ENCODE measurements around the gene PAPSS2. TPM values are rescaled to one million over a fixed set of nuclear protein-coding genes. Genes with fewer than 3 reads are reported as not detected.
"Not testable (repeated sequence)": the region's sequence is repeated elsewhere in the genome, so short reads cannot be mapped to it uniquely, and the experiment has no call there.

PAPSS2 gene
- total RNA-seq, 1 experiment from 2014 or later, result 22.1 TPM

DNA sequence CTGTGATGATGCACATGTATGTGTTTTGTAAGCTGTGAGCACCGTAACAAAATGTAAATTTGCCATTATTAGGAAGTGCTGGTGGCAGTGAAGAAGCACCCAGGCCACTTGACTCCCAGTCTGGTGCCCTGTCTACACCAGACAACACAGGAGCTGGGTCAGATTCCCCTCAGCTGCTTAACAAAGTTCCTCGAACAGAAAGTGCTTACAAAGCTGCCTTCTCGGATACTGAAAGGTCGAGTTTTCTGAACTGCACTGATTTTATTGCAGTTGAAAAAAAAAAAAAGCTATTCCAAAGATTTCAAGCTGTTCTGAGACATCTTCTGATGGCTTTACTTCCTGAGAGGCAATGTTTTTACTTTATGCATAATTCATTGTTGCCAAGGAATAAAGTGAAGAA lies 87.2 kb downstream of the PAPSS2 start:
- peaks cover 22% of the 10 kb centered on the region for H3K36me3 Mint-ChIP-seq
- ChIA-PET CTCF (interaction anchor here (0.7 kb wide), 1 partner anchor 242 kb away, joined by 3 read pairs; the partner anchor contains the start of gene MINPP1), POLR2A (no interaction called here)
- peaks cover 24% of the 10 kb centered on the region for H3K4me1 Mint-ChIP-seq
- DNase-seq (ENCODE audit: low spot score), result no peak
- TF ChIP-seq ATF2 (CRISPR knock-in tag; IDR thresholded peaks at IDR 0.05; ENCODE audit: borderline replicate concordance, low read depth) (no peak), ZNF396 (CRISPR knock-in tag; IDR thresholded peaks at IDR 0.05; ENCODE audit: borderline replicate concordance) (no peak), FOXJ3 (CRISPR knock-in tag; IDR thresholded peaks at IDR 0.05; ENCODE audit: borderline replicate concordance) (no peak), CBFB (CRISPR knock-in tag; IDR thresholded peaks at IDR 0.05; ENCODE audit: low read depth) (no peak), HMGXB4 (CRISPR knock-in tag; IDR thresholded peaks at IDR 0.05) (no peak), TP53 (CRISPR knock-in tag; IDR thresholded peaks at IDR 0.05) (no peak), FOXP1 (CRISPR knock-in tag; IDR thresholded peaks at IDR 0.05; ENCODE audit: borderline replicate concordance) (no peak), ZNF512 (CRISPR knock-in tag; IDR thresholded peaks at IDR 0.05; ENCODE audit: borderline replicate concordance) (no peak), ATF1 (CRISPR knock-in tag; IDR thresholded peaks at IDR 0.05) (no peak), HMGA2 (CRISPR knock-in tag; IDR thresholded peaks at IDR 0.05) (no peak), ZNF317 (CRISPR knock-in tag; IDR thresholded peaks at IDR 0.05; ENCODE audit: borderline replicate concordance, low read depth) (no peak), MYBL2 (CRISPR knock-in tag; IDR thresholded peaks at IDR 0.05) (no peak), ZNF232 (CRISPR knock-in tag; IDR thresholded peaks at IDR 0.05) (no peak), RORB (CRISPR knock-in tag; IDR thresholded peaks at IDR 0.05) (no peak), ELF4 (CRISPR knock-in tag; IDR thresholded peaks at IDR 0.05; ENCODE audit: low read depth) (no peak), CREB1 (CRISPR knock-in tag; IDR thresholded peaks at IDR 0.05) (no peak), NFE2L1 (CRISPR knock-in tag; IDR thresholded peaks at IDR 0.05) (no peak), GTF2I (CRISPR knock-in tag; conservative IDR thresholded peaks at IDR 0.05) (no peak)
- TF ChIP-seq, protein P1, sequence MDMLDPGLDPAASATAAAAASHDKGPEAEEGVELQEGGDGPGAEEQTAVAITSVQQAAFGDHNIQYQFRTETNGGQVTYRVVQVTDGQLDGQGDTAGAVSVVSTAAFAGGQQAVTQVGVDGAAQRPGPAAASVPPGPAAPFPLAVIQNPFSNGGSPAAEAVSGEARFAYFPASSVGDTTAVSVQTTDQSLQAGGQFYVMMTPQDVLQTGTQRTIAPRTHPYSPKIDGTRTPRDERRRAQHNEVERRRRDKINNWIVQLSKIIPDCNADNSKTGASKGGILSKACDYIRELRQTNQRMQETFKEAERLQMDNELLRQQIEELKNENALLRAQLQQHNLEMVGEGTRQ (CRISPR knock-in tag; IDR thresholded peaks at IDR 0.05), result no peak
- H3K4me3 Mint-ChIP-seq, result no peak overlapping the region
- ATAC-seq, result no peak
- H3K27me3 Mint-ChIP-seq (ENCODE audit: low read depth), result no peaks in the 10 kb centered on the region
- H3K9me3 Mint-ChIP-seq, result peaks cover 4% of the 10 kb centered on the region
- no peak overlapping the region for H3K27ac Mint-ChIP-seq

- ATAC-seq; POLR2A ChIA-PET; H3K4me3 Mint-ChIP-seq; H3K9me3 Mint-ChIP-seq; H3K27me3 Mint-ChIP-seq (ENCODE audit: low read depth); H3K27ac Mint-ChIP-seq; DNase-seq (ENCODE audit: low spot score): not testable (repeated sequence)
- peaks cover 21% of the 10 kb centered on the region for H3K36me3 Mint-ChIP-seq
- peaks cover 24% of the 10 kb centered on the region for H3K4me1 Mint-ChIP-seq
- CTCF ChIA-PET, result interaction anchor here (3.0 kb wide), 1 partner anchor 14 kb away, joined by 24 read pairs; no protein-coding TSS in a partner anchor
Observed at GRCh38 chr10:87748244-87748643, 88.6 kb downstream of the PAPSS2 start.

Measured in WTC11 (cell line).